ENCODE data around the gene SLX4. TPM values are rescaled to one million over a fixed set of nuclear protein-coding genes. Genes with fewer than 3 reads are reported as not detected.
A peak's percentile ranks its signal among the peaks of the same experiment; 100 is the strongest.

SLX4 gene
- total RNA-seq, 4 donors from 2014 or later = 1.2 to 6.2 (median 4.8) TPM

DNA sequence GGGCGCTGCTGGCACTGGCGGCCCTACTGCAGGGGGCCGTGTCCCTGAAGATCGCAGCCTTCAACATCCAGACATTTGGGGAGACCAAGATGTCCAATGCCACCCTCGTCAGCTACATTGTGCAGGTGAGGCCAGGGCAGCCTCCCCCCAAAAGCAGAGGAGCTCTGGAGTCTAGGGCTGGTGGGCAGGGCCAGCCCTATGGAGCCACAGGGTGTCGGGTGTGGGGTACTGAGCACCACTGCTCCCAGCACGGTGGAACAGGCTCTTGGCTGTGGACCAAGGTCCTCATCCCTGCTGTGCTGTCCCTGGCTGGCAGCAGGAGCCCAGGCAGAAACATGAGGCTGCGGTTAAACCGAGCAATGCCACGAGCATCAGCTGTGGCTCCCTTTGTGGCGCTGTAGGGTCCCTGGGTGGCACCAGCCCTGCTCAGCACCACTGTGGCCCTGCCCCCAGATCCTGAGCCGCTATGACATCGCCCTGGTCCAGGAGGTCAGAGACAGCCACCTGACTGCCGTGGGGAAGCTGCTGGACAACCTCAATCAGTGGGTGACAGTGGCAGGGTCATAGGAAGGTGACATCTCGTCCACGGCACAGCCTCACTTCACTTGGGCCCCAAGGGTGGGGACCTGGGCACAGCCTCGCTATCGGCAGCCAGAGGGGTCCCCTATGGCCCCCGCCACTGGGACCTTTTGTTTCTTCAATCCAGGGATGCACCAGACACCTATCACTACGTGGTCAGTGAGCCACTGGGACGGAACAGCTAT lies 44.2 kb upstream of the SLX4 start:
- Histone ChIP-seq H3K4me3 (no peak overlapping the region), H3K9me3 (no peaks in the 10 kb centered on the region), H3K27ac (no peak overlapping the region), H3K4me1 (no peaks in the 10 kb centered on the region), H3K36me3 (no peaks in the 10 kb centered on the region), H3K27me3 (no peaks in the 10 kb centered on the region)
- peak in 1 of 2 donors; percentile 10 for DNase-seq
- TF ChIP-seq POLR2A (IDR thresholded peaks at IDR 0.05) = no peak
- TF ChIP-seq, protein P1, sequence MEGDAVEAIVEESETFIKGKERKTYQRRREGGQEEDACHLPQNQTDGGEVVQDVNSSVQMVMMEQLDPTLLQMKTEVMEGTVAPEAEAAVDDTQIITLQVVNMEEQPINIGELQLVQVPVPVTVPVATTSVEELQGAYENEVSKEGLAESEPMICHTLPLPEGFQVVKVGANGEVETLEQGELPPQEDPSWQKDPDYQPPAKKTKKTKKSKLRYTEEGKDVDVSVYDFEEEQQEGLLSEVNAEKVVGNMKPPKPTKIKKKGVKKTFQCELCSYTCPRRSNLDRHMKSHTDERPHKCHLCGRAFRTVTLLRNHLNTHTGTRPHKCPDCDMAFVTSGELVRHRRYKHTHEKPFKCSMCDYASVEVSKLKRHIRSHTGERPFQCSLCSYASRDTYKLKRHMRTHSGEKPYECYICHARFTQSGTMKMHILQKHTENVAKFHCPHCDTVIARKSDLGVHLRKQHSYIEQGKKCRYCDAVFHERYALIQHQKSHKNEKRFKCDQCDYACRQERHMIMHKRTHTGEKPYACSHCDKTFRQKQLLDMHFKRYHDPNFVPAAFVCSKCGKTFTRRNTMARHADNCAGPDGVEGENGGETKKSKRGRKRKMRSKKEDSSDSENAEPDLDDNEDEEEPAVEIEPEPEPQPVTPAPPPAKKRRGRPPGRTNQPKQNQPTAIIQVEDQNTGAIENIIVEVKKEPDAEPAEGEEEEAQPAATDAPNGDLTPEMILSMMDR (IDR thresholded peaks at IDR 0.05) = no peak
- intact Hi-C loops (cut with DNase I; ENCODE audit: low total_unique reads) = no loop called here

- no peaks in the 10 kb centered on the region for H3K27me3 ChIP-seq
- H3K36me3 ChIP-seq = no peaks in the 10 kb centered on the region
- no peak overlapping the region for H3K27ac ChIP-seq
- H3K4me1 ChIP-seq = no peaks in the 10 kb centered on the region
- TF ChIP-seq POLR2A (IDR thresholded peaks at IDR 0.05) = no peak
- TF ChIP-seq, protein P1 (IDR thresholded peaks at IDR 0.05) = no peak
- intact Hi-C loops (cut with DNase I; ENCODE audit: low total_unique reads) = no loop called here
- H3K9me3 ChIP-seq = no peaks in the 10 kb centered on the region
- no peak overlapping the region for H3K4me3 ChIP-seq
- DNase-seq = peak in 1 of 2 donors; percentile 10
These were observed 43.6 kb upstream of the SLX4 start for GRCh38 chr16:3655030-3655395.

GRCh38 chr16:3654249-3654991 lies 43.0 kb upstream of the SLX4 start, which contains the start of gene DNASE1:
TSS of gene DNASE1 (plus strand) at chr16:3654691. CDS start at chr16:3655374, 683 bp downstream.
- Histone ChIP-seq H3K27ac (no peak within 1 kb of the TSS), H3K9me3 (no peaks in the 10 kb centered on the region), H3K4me1 (no peaks in the 10 kb centered on the region), H3K36me3 (no peaks in the 10 kb centered on the region), H3K4me3 (no peak within 1 kb of the TSS), H3K27me3 (no peaks in the 10 kb centered on the region)
- DNase-seq = peak; percentile 36 to 40
- intact Hi-C loops (cut with DNase I; ENCODE audit: low total_unique reads) = no loop called here
- TF ChIP-seq, protein P1 (IDR thresholded peaks at IDR 0.05) = peak; percentile 21 to 54 (median 44)
- no peak for TF ChIP-seq POLR2A (IDR thresholded peaks at IDR 0.05)

- H3K4me1 ChIP-seq = no peaks in the 10 kb centered on the region
- intact Hi-C loops (cut with DNase I; ENCODE audit: low total_unique reads) = no loop called here
- no peaks in the 10 kb centered on the region for H3K9me3 ChIP-seq
- TF ChIP-seq, protein P1 (IDR thresholded peaks at IDR 0.05) = no peak
- no peak for TF ChIP-seq POLR2A (IDR thresholded peaks at IDR 0.05)
- H3K27ac ChIP-seq = no peak overlapping the region
- H3K27me3 ChIP-seq = no peaks in the 10 kb centered on the region
- H3K36me3 ChIP-seq = no peaks in the 10 kb centered on the region
- DNase-seq = no peak
- H3K4me3 ChIP-seq = no peak overlapping the region
These were observed 41.2 kb upstream of the SLX4 start for GRCh38 chr16:3652373-3653195.
